BE2C (cell line): Measurements from ENCODE around the gene ACYP1.

Source experiments
- DNase-seq: peaks from one replicate; pipeline ENCODE4 v3.0.0-alpha.2; 2020
- H3K27me3 ChIP-seq: fragments of 250-450 bp; sonication (Bioruptor Pico); 2 replicates; pipeline ENCODE4 v1.5.1; 2020; ENCODE audit warnings: mild to moderate bottlenecking
- H3K36me3 ChIP-seq: fragments of 250-450 bp; sonication (Bioruptor Pico); 2 replicates; pipeline ENCODE4 v1.5.1; 2020; ENCODE audit warnings: mild to moderate bottlenecking
- H3K4me1 ChIP-seq: fragments of 250-450 bp; sonication (Bioruptor Pico); 2 replicates; pipeline ENCODE4 v1.5.1; 2020
- H3K4me3 ChIP-seq: 2 replicates; pipeline ENCODE4 v1.5.1; 2011; ENCODE audit warnings: low read depth, low read length
- H3K9me3 ChIP-seq: fragments of 250-450 bp; sonication (Bioruptor Pico); 2 replicates; pipeline ENCODE4 v1.5.1; 2020
- TF ChIP-seq, protein P1 (sequence below): IDR thresholded peaks from 2 replicates; pipeline ENCODE4 v1.5.1; 2012; ENCODE audit warnings: mild to moderate bottlenecking, low read depth, low read length

Gene ACYP1

DNA sequence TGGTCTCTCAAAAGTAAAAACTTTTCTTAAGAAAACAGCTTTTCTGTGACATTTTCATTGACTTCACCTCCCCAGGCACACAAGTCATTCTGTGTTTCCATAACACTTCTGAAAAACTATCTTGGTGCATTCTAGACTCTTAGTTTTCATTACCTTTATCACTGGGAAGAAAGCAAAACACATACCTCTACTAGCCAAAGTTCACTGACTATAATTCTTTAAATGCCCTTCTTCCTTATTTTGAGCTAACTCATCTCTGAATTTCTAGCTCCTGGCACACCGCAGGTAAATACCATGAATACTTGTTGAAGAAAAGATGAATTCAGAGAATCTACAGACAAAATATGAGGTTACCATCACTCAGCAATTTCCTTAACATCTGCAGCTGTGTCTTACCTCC, 33.7 kb downstream of the ACYP1 start:
- TF ChIP-seq, protein P1, sequence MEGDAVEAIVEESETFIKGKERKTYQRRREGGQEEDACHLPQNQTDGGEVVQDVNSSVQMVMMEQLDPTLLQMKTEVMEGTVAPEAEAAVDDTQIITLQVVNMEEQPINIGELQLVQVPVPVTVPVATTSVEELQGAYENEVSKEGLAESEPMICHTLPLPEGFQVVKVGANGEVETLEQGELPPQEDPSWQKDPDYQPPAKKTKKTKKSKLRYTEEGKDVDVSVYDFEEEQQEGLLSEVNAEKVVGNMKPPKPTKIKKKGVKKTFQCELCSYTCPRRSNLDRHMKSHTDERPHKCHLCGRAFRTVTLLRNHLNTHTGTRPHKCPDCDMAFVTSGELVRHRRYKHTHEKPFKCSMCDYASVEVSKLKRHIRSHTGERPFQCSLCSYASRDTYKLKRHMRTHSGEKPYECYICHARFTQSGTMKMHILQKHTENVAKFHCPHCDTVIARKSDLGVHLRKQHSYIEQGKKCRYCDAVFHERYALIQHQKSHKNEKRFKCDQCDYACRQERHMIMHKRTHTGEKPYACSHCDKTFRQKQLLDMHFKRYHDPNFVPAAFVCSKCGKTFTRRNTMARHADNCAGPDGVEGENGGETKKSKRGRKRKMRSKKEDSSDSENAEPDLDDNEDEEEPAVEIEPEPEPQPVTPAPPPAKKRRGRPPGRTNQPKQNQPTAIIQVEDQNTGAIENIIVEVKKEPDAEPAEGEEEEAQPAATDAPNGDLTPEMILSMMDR: no peak
- no peak for DNase-seq
- H3K4me3 ChIP-seq: no peak overlapping the region
- H3K36me3 ChIP-seq: peaks cover 27% of the 10 kb centered on the region
- no peaks in the 10 kb centered on the region for H3K4me1 ChIP-seq
- no peaks in the 10 kb centered on the region for H3K9me3 ChIP-seq
- H3K27me3 ChIP-seq: no peaks in the 10 kb centered on the region

DNA sequence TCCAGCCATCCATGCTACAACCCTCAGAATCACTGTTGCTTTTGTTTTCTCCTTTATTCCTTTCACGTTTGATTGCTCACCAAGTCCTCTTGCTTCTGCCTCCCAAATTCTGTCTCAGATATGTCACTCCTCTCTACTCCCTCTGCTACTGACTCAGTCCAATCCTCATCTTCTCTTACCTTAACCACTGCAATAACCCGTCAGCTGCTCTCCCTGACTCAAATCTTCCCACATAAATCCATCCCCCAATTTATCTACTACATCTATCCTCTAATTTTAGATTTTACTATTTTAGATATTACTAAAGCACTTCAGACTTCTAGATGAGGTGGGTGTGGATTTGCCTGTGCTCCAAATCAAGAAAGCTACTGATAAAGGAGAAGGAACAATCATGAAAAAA, 37.9 kb downstream of the ACYP1 start:
- TF ChIP-seq, protein P1: no peak
- no peak overlapping the region for H3K4me3 ChIP-seq
- H3K4me1 ChIP-seq: no peaks in the 10 kb centered on the region
- H3K9me3 ChIP-seq: no peaks in the 10 kb centered on the region
- no peaks in the 10 kb centered on the region for H3K27me3 ChIP-seq
- peaks cover 34% of the 10 kb centered on the region for H3K36me3 ChIP-seq
- DNase-seq: no peak

DNA sequence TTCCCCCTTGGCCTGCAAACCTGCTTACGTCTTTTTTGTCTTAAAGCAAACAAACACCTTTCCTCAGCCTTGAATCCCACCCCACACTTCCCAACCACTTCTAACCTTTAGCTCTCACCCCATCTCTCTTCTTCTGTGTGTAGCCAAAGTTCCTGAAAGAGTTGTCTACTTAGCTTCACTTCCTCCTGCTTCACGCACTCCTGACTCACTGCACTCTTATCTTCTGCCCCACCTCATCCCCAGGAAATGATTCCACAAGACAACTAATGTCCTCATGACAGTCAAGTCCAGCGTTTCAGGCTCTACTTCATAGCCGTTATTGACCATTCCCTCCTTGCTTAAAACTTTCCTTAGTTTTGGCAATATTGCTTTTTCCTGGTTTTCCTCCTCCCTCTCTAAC, 38.7 kb downstream of the ACYP1 start:
- no peak overlapping the region for H3K4me3 ChIP-seq
- peaks cover 38% of the 10 kb centered on the region for H3K36me3 ChIP-seq
- no peak for DNase-seq
- TF ChIP-seq, protein P1: no peak
- no peaks in the 10 kb centered on the region for H3K4me1 ChIP-seq
- H3K27me3 ChIP-seq: no peaks in the 10 kb centered on the region
- H3K9me3 ChIP-seq: no peaks in the 10 kb centered on the region

DNA sequence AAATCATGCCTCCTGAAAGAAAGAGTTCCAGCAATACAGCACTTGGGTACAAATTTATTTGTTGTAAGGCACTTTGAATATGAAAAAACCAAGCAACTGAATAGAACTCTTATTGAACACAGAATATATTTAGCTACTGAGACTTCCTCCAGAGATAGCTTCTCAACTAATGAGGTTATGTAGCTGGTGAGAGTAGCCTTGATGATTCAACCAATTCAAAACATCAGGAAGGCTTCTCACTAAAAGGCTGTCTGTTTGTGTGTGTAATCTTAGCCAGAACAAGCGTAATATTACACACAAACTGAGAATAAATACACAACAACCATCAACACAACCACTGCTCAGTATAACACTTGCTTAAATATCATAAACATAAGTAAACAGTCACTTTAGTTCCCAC, 40.7 kb downstream of the ACYP1 start:
- H3K27me3 ChIP-seq: no peaks in the 10 kb centered on the region
- peaks cover 44% of the 10 kb centered on the region for H3K36me3 ChIP-seq
- no peak overlapping the region for H3K4me3 ChIP-seq
- no peak for DNase-seq
- H3K4me1 ChIP-seq: no peaks in the 10 kb centered on the region
- H3K9me3 ChIP-seq: no peaks in the 10 kb centered on the region
- TF ChIP-seq, protein P1: no peak

DNA sequence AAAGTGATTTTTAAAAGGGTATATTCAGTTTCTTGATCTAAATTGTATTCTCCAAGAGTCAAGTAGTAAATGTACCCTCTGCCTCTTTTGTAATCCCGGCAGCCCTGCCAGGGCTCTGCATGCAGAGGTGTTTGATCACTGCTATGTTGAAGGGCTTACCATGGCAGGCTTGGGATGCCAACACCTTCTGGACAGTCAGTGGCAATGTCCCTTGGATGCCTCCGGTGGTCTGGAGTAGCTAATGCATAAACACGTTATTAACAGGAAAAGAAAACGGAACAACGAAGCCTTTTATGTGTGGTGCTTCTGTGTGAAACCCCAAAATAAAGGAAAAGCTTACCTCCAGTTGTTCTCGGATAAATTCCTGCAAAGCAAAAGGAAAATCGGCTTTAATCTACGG, 41.2 kb downstream of the ACYP1 start:
- TF ChIP-seq, protein P1: peak; percentile 69
- no peaks in the 10 kb centered on the region for H3K4me1 ChIP-seq
- no peaks in the 10 kb centered on the region for H3K27me3 ChIP-seq
- no peak overlapping the region for H3K4me3 ChIP-seq
- peaks cover 47% of the 10 kb centered on the region for H3K36me3 ChIP-seq
- DNase-seq: peak; percentile 62
- H3K9me3 ChIP-seq: no peaks in the 10 kb centered on the region

DNA sequence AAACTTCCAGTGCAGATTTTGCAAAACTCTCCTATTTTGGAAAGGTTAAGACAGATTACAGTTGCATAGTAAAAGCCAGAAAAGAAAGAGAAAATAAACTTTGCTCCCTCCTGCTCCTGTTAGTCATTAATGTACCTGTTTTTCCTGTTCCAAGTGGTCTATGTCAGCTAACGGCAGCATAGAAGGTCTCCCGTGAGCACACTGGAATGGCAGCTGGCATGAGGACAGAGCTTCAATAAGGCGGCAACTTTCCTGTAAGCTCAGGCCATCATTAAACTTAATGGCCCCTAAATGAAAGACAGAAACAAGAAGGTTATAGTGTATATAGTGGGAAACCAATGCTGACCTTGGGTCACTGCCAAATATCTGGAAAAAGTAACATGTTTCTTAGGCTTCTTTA, 45.1 kb downstream of the ACYP1 start:
- Histone ChIP-seq H3K36me3 (peaks cover 69% of the 10 kb centered on the region), H3K4me3 (no peak overlapping the region), H3K27me3 (no peaks in the 10 kb centered on the region), H3K4me1 (no peaks in the 10 kb centered on the region), H3K9me3 (no peaks in the 10 kb centered on the region)
- no peak for DNase-seq
- TF ChIP-seq, protein P1: no peak
